ENCODE data around the gene NOP56. TPM values are rescaled to one million over a fixed set of nuclear protein-coding genes. Genes with fewer than 3 reads are reported as not detected.

Gene NOP56
- total RNA-seq, 1 donor from 2014 or later, result 288 TPM

GRCh38 chr20:2690718-2691117 is 38.3 kb downstream of the NOP56 start:
- H3K36me3 ChIP-seq (ENCODE audit: control insufficient read depth, insufficient read depth, low read length), result no peaks in the 10 kb centered on the region
- no peak for TF ChIP-seq CTCF (IDR thresholded peaks at IDR 0.05; ENCODE audit: insufficient read depth, low read length, severe bottlenecking)
- FAIRE-seq, result no peak
- no peak overlapping the region for H3K4me3 ChIP-seq (ENCODE audit: low read depth, low read length)
- DNase-seq (ENCODE audit: low read depth), result no peak
- peaks cover 30% of the 10 kb centered on the region for H3K27me3 ChIP-seq (ENCODE audit: control insufficient read depth, insufficient read depth, low read length)

DNA sequence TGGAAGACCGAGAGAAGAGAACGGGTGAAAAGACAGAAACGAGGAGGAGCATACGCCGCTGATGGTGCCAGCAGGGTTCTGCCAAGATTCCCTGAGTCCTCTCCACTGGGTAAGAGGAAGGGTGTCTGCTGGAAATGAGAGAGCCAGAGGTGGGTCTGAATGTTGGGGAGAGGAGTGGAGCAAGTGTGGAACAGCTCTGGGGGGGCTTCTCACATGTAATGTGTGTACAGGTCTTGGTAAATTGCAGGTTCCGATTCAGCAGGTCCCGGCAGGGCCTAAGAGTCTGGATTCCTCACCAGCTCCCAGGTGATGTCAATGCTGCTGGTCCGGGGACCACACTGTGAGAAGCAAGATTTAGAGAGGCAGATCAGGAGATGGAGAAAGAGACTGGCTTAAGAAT is 38.7 kb downstream of the NOP56 start:
- TF ChIP-seq CTCF (IDR thresholded peaks at IDR 0.05; ENCODE audit: insufficient read depth, low read length, severe bottlenecking), result no peak
- DNase-seq (ENCODE audit: low read depth), result no peak
- no peaks in the 10 kb centered on the region for H3K36me3 ChIP-seq (ENCODE audit: control insufficient read depth, insufficient read depth, low read length)
- peaks cover 32% of the 10 kb centered on the region for H3K27me3 ChIP-seq (ENCODE audit: control insufficient read depth, insufficient read depth, low read length)
- FAIRE-seq, result no peak
- no peak overlapping the region for H3K4me3 ChIP-seq (ENCODE audit: low read depth, low read length)

GRCh38 chr20:2691663-2692035 is 39.2 kb downstream of the NOP56 start:
- TF ChIP-seq CTCF (IDR thresholded peaks at IDR 0.05; ENCODE audit: insufficient read depth, low read length, severe bottlenecking), result no peak
- no peak overlapping the region for H3K4me3 ChIP-seq (ENCODE audit: low read depth, low read length)
- peaks cover 32% of the 10 kb centered on the region for H3K27me3 ChIP-seq (ENCODE audit: control insufficient read depth, insufficient read depth, low read length)
- FAIRE-seq (no peak), DNase-seq (ENCODE audit: low read depth) (no peak)
- no peaks in the 10 kb centered on the region for H3K36me3 ChIP-seq (ENCODE audit: control insufficient read depth, insufficient read depth, low read length)

- DNase-seq (ENCODE audit: low read depth) (no peak), FAIRE-seq (no peak)
- Histone ChIP-seq H3K27me3 (ENCODE audit: control insufficient read depth, insufficient read depth, low read length) (peaks cover 34% of the 10 kb centered on the region), H3K36me3 (ENCODE audit: control insufficient read depth, insufficient read depth, low read length) (no peaks in the 10 kb centered on the region), H3K4me3 (ENCODE audit: low read depth, low read length) (peak within 1 kb of the TSS; percentile 27)
- no peak for TF ChIP-seq CTCF (IDR thresholded peaks at IDR 0.05; ENCODE audit: insufficient read depth, low read length, severe bottlenecking)
Measured at GRCh38 chr20:2692036-2692885, 39.8 kb downstream of the NOP56 start, which contains the start of gene EBF4. Gene EBF4 (plus strand): TSS chr20:2692780. CDS start chr20:2693646, 866 bp downstream.

DNA sequence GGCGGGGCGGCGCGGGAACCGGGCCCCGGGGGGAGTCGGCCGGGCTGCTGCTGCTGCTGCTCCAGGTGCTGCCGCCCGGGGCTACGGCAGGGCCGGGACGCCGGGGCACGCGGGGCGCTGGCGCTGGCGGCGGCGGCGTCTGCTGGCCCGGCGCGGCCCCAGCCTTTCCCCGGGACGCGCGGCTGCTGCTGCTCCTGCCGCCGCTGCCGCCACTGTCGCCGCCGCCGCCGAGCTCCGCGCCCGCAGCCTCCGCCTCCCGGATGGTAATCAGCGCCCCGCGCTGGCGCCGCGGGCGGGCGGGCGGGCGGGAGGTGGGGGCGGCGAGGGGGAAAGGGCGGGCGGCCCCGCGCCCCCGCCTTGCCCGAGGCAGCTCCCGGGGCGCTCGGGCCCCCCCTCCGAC is 40.5 kb downstream of the NOP56 start:
- TF ChIP-seq CTCF (IDR thresholded peaks at IDR 0.05; ENCODE audit: insufficient read depth, low read length, severe bottlenecking), result no peak
- DNase-seq (ENCODE audit: low read depth) (no peak), FAIRE-seq (no peak)
- H3K4me3 ChIP-seq (ENCODE audit: low read depth, low read length), result no peak overlapping the region
- H3K27me3 ChIP-seq (ENCODE audit: control insufficient read depth, insufficient read depth, low read length), result peaks cover 37% of the 10 kb centered on the region
- no peaks in the 10 kb centered on the region for H3K36me3 ChIP-seq (ENCODE audit: control insufficient read depth, insufficient read depth, low read length)
